ENCODE measurements around the gene SPATC1L.
A peak's percentile ranks its signal among the peaks of the same experiment; 100 is the strongest.
"Not testable (repeated sequence)": the region's sequence is repeated elsewhere in the genome, so short reads cannot be mapped to it uniquely, and the experiment has no call there.

Gene SPATC1L

DNA sequence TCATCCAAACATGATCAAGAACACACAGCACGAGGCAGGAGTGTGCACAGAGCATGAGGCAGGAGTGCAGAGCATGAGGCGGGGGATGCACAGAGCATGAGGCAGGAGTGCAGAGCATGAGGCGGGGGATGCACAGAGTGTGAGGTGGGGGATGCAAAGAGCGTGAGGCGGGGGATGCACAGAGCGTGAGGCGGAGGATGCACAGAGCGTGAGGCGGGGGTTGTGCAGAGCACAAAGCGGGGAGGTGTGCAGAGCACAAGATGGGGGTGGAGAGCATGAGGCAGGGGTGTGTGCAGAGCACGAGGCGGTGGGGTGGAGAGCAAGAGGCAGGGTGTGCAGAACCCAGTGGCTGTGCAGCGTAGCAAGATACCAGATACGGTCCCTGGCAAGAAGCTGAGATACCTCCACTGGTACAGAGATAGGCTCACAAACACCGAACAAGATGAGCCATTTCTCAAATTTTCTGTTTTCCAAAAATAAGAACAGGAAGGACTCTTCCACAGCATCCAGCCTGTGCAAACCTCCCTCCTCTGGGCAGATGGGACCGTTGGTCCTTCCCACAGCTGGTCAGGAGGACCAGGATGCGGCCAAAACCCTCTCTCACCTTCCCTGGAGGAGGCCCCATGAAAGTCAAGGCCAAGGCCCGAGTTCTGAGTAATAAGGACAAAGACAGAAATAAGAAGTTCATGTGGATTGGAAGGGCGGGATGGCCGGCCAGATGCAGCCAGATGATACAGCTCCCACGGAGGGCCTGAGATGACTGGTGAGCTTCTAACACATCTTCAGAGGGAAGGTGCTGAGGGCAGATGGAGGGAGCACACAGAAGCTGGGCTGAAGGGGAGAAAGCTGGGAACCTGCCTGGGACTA lies 12.0 kb downstream of the SPATC1L start:
- Mint-ChIP-seq H3K27ac (no peak overlapping the region), H3K36me3 (ENCODE audit: low read depth) (peaks cover 15% of the 10 kb centered on the region)

GRCh38 chr21:46171585-46171984 lies 12.7 kb downstream of the SPATC1L start:
- Mint-ChIP-seq H3K9me3 (peaks cover 18% of the 10 kb centered on the region), H3K36me3 (ENCODE audit: low read depth) (peaks cover 15% of the 10 kb centered on the region), H3K4me3 (no peak overlapping the region), H3K27ac (no peak overlapping the region), H3K4me1 (peaks cover 6% of the 10 kb centered on the region), H3K27me3 (peaks cover 2% of the 10 kb centered on the region)
- no peak for ATAC-seq
- DNase-seq = no peak

More for the DNA sequence above, 12.0 kb downstream of the SPATC1L start:
- ATAC-seq (no peak), DNase-seq (no peak)
- H3K9me3 Mint-ChIP-seq = peaks cover 18% of the 10 kb centered on the region
- H3K4me1 Mint-ChIP-seq = peaks cover 6% of the 10 kb centered on the region
- no peak overlapping the region for H3K4me3 Mint-ChIP-seq
- peaks cover 2% of the 10 kb centered on the region for H3K27me3 Mint-ChIP-seq

DNA sequence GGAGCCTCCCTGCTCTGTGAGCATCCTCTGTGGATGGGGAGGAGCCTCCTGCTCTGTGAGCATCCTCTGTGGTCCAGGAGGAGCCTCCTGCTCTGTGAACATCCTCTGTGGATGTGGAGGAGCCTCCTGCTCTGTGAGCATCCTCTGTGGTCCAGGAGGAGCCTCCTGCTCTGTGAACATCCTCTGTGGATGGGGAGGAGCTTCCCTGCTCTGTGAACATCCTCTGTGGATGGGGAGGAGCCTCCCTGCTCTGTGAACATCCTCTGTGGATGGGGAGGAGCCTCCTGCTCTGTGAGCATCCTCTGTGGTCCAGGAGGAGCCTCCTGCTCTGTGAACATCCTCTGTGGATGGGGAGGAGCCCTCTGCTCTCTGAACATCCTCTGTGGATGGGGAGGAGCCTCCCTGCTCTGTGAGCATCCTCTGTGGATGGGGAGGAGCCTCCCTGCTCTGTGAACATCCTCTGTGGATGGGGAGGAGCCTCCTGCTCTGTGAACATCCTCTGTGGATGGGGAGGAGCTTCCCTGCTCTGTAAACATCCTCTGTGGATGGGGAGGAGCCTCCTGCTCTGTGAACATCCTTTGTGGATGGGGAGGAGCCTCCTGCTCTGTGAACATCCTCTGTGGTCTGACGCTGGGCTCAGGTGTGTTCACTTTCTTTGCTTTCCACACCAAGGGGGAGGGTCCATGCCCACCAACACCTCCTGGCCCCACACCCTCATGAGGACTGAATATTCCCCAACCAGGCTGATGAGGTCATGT lies 13.6 kb downstream of the SPATC1L start:
- H3K27ac Mint-ChIP-seq, H3K4me3 Mint-ChIP-seq: not testable (repeated sequence)

DNA sequence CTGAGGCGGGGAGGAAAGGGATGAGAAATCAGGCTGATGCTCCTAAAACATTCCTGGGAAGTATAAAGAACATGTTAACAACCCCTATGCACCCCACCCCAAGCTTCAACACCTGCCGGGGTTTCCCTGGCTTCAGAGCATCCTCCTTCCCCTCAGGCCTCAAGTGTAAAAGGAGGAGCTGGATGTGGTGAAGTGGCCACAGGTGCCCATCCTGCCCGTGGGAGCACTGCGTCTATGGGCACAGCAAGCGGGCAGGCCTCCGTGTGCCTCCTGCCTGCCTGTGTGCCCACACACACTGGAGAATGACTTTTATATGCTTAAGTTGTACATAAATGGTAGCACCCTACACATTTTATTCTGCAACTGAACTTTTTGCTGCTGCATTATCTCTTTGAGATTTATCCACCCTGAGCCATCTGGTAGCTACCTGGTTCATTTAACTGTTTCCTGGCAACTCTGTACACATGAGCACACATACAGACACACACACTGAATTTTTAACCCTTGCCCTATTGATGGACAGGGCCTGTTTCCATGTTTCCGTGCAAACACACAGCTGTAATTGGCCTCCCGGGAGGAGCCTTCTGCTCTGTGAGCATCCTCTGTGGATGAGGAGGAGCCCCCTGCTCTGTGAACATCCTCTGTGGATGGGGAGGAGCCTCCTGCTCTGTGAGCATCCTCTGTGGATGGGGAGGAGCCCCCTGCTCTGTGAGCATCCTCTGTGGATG lies 15.4 kb downstream of the SPATC1L start:
- peaks cover 6% of the 10 kb centered on the region for H3K4me1 Mint-ChIP-seq
- peaks cover 4% of the 10 kb centered on the region for H3K9me3 Mint-ChIP-seq
- DNase-seq = no peak
- ATAC-seq = no peak
- peaks cover 2% of the 10 kb centered on the region for H3K27me3 Mint-ChIP-seq
- H3K36me3 Mint-ChIP-seq (ENCODE audit: low read depth) = peaks cover 4% of the 10 kb centered on the region
- H3K27ac Mint-ChIP-seq = no peak overlapping the region
- no peak overlapping the region for H3K4me3 Mint-ChIP-seq

More for the DNA sequence above, 13.6 kb downstream of the SPATC1L start:
- peaks cover 15% of the 10 kb centered on the region for H3K36me3 Mint-ChIP-seq (ENCODE audit: low read depth)
- not testable (repeated sequence) for H3K4me1 Mint-ChIP-seq, ATAC-seq, H3K27me3 Mint-ChIP-seq, DNase-seq
- H3K9me3 Mint-ChIP-seq = peaks cover 14% of the 10 kb centered on the region

GRCh38 chr21:46168238-46168637 lies 16.0 kb downstream of the SPATC1L start:
- no peak for DNase-seq
- H3K27ac Mint-ChIP-seq = no peak overlapping the region
- no peak for ATAC-seq
- H3K9me3 Mint-ChIP-seq = no peaks in the 10 kb centered on the region
- H3K27me3 Mint-ChIP-seq = peaks cover 5% of the 10 kb centered on the region
- peaks cover 6% of the 10 kb centered on the region for H3K4me1 Mint-ChIP-seq
- no peak overlapping the region for H3K4me3 Mint-ChIP-seq
- peaks cover under 1% of the 10 kb centered on the region for H3K36me3 Mint-ChIP-seq (ENCODE audit: low read depth)

- no peak for ATAC-seq
These were observed 19.2 kb downstream of the SPATC1L start for GRCh38 chr21:46165098-46165497.

GRCh38 chr21:46163380-46163779 lies 20.9 kb downstream of the SPATC1L start:
- Mint-ChIP-seq H3K4me1 (no peaks in the 10 kb centered on the region), H3K4me3 (no peak overlapping the region), H3K27me3 (peaks cover 8% of the 10 kb centered on the region), H3K9me3 (no peaks in the 10 kb centered on the region), H3K36me3 (ENCODE audit: low read depth) (no peaks in the 10 kb centered on the region), H3K27ac (no peak overlapping the region)
- no peak for ATAC-seq
- DNase-seq = no peak

More at GRCh38 chr21:46165098-46165497, 19.2 kb downstream of the SPATC1L start:
- Mint-ChIP-seq H3K4me3 (no peak overlapping the region), H3K9me3 (no peaks in the 10 kb centered on the region), H3K27me3 (peaks cover 8% of the 10 kb centered on the region), H3K27ac (no peak overlapping the region), H3K36me3 (ENCODE audit: low read depth) (no peaks in the 10 kb centered on the region), H3K4me1 (no peaks in the 10 kb centered on the region)
- no peak for DNase-seq

GRCh38 chr21:46161633-46162592 lies 22.3 kb downstream of the SPATC1L start:
- no peaks in the 10 kb centered on the region for H3K9me3 Mint-ChIP-seq
- no peaks in the 10 kb centered on the region for H3K4me1 Mint-ChIP-seq
- no peak for ATAC-seq
- no peaks in the 10 kb centered on the region for H3K36me3 Mint-ChIP-seq (ENCODE audit: low read depth)
- H3K27me3 Mint-ChIP-seq = peaks cover 8% of the 10 kb centered on the region
- no peak overlapping the region for H3K27ac Mint-ChIP-seq
- no peak overlapping the region for H3K4me3 Mint-ChIP-seq
- DNase-seq = no peak

DNA sequence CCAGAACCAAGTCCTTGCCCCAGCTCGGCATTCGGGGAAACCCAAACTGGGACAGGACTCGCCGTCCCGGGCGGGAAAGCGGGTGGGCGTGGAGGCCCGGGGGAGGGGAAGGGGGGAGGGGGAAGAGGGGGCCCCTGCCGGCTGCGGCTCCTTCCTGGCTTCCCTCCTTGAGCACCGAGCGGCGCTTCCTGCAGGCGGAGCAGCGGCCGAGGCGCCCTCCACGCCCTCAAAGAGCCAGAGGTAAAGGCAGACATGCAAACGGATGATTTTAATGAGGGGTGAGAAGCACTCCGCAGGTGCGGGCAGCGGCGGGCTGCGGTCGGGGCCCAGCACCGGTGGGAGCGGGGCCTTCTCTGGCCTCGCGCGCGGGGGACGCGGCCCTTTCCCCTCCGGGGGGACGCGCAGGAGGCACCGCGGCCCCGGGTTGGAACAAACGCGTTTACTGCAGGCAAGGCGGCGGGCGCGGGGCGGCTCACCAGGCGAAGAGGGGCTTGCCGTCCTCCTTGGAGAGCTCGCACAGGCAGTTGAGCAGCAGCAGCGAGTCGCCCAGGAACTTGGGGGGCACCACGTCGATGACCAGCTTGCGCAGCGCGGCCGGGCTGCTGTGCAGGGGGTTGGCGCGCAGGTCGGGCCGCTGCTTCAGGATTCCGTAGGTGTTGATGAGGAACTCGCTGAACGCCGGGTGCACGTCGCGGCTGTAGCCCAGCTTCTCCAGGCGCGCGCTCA lies 23.2 kb downstream of the SPATC1L start:
- Mint-ChIP-seq H3K9me3 (no peaks in the 10 kb centered on the region), H3K27me3 (peaks cover 8% of the 10 kb centered on the region), H3K36me3 (ENCODE audit: low read depth) (no peaks in the 10 kb centered on the region), H3K4me1 (no peaks in the 10 kb centered on the region), H3K4me3 (no peak overlapping the region), H3K27ac (no peak overlapping the region)
- no peak for DNase-seq
- ATAC-seq = peak; percentile 13

DNA sequence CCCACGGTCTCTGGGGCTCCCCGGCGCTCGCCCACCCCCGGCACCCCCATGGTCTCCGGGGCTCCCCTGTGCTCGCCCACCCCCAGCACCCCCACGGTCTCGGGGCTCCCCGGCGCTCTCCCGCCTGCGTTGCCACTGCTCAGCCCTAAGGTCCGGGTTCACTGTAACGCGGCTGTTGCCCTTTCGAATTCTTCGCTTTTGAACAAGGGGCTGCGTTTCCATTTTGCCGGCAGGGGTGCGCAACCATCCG lies 23.7 kb downstream of the SPATC1L start:
- ATAC-seq (no peak), DNase-seq (no peak)
- Mint-ChIP-seq H3K27ac (no peak overlapping the region), H3K4me1 (no peaks in the 10 kb centered on the region), H3K9me3 (no peaks in the 10 kb centered on the region), H3K36me3 (ENCODE audit: low read depth) (no peaks in the 10 kb centered on the region), H3K27me3 (peaks cover 6% of the 10 kb centered on the region), H3K4me3 (no peak overlapping the region)

- DNase-seq = no peak
- peaks cover 6% of the 10 kb centered on the region for H3K27me3 Mint-ChIP-seq
- no peaks in the 10 kb centered on the region for H3K9me3 Mint-ChIP-seq
- H3K4me3 Mint-ChIP-seq = no peak overlapping the region
- no peak for ATAC-seq
- no peak overlapping the region for H3K27ac Mint-ChIP-seq
- H3K4me1 Mint-ChIP-seq = no peaks in the 10 kb centered on the region
- no peaks in the 10 kb centered on the region for H3K36me3 Mint-ChIP-seq (ENCODE audit: low read depth)
These were observed 24.2 kb downstream of the SPATC1L start for GRCh38 chr21:46159841-46160656.

- ATAC-seq = no peak
- H3K27ac Mint-ChIP-seq = no peak overlapping the region
- H3K4me1 Mint-ChIP-seq = no peaks in the 10 kb centered on the region
- H3K4me3 Mint-ChIP-seq = no peak overlapping the region
- H3K27me3 Mint-ChIP-seq = peaks cover 6% of the 10 kb centered on the region
- no peaks in the 10 kb centered on the region for H3K36me3 Mint-ChIP-seq (ENCODE audit: low read depth)
- H3K9me3 Mint-ChIP-seq = no peaks in the 10 kb centered on the region
- DNase-seq = no peak
These were observed 24.9 kb downstream of the SPATC1L start for GRCh38 chr21:46159390-46159789.

Data from activated naive CD8-positive, alpha-beta T cell treated with anti-CD3 and anti-CD28 coated beads, Interleukin-2, amount 50 U/mL, for 24 hours (primary cell).